ENCODE measurements around the gene PCDHGA9. TPM values are rescaled to one million over a fixed set of nuclear protein-coding genes. Genes with fewer than 3 reads are reported as not detected.
"Not testable (repeated sequence)": the region's sequence is repeated elsewhere in the genome, so short reads cannot be mapped to it uniquely, and the experiment has no call there.

Gene PCDHGA9
- polyA plus RNA-seq, 3 donors from 2014 or later, result 0.04 TPM; not detected in 2

DNA sequence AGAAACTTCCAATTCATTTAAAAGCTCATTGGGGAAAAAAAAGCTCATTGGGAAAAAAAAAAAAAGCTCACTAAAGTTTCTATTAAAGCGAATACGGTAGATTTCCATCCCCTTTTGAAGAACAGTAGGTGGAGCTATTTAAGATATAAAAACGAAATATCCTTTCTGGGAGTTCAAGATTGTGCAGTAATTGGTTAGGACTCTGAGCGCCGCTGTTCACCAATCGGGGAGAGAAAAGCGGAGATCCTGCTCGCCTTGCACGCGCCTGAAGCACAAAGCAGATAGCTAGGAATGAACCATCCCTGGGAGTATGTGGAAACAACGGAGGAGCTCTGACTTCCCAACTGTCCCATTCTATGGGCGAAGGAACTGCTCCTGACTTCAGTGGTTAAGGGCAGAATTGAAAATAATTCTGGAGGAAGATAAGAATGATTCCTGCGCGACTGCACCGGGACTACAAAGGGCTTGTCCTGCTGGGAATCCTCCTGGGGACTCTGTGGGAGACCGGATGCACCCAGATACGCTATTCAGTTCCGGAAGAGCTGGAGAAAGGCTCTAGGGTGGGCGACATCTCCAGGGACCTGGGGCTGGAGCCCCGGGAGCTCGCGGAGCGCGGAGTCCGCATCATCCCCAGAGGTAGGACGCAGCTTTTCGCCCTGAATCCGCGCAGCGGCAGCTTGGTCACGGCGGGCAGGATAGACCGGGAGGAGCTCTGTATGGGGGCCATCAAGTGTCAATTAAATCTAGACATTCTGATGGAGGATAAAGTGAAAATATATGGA lies 27.9 kb downstream of the PCDHGA9 start, which contains the start of gene PCDHGA12:
Gene PCDHGA12, plus strand, starts transcription at position 176 of the 782 bp plus-strand sequence. Its CDS starts 253 bp downstream, at position 429.
- Mint-ChIP-seq H3K9me3 (peaks cover 12 to 40% (median 27%) of the 10 kb centered on the region in 6 donors), H3K4me1 (peaks cover 19 to 22% of the 10 kb centered on the region in 2 donors), H3K27ac (peak within 1 kb of the TSS in 3 of 6 donors; percentile 32 to 63 (median 57)), H3K4me3 (peak within 1 kb of the TSS; percentile 72 to 89 (median 78)), H3K36me3 (peaks cover 5 to 14% (median 11%) of the 10 kb centered on the region in 3 donors), H3K27me3 (ENCODE audit: low read depth in 3 of 3) (peaks cover 32 to 49% (median 36%) of the 10 kb centered on the region in 3 donors)
- DNase-seq, result peak in 2 of 3 donors; percentile 22 to 42

DNA sequence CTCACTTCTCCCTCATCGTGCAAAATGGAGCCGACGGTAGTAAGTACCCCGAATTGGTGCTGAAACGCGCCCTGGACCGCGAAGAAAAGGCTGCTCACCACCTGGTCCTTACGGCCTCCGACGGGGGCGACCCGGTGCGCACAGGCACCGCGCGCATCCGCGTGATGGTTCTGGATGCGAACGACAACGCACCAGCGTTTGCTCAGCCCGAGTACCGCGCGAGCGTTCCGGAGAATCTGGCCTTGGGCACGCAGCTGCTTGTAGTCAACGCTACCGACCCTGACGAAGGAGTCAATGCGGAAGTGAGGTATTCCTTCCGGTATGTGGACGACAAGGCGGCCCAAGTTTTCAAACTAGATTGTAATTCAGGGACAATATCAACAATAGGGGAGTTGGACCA lies 28.7 kb downstream of the PCDHGA9 start:
- Mint-ChIP-seq H3K27ac (peak overlapping the region in 1 of 6 donors; percentile 57), H3K9me3 (peaks cover 12 to 40% (median 27%) of the 10 kb centered on the region in 6 donors), H3K4me3 (peak overlapping the region; percentile 72 to 89 (median 78)), H3K27me3 (ENCODE audit: low read depth in 3 of 3) (peaks cover 32 to 45% (median 36%) of the 10 kb centered on the region in 3 donors), H3K4me1 (peaks cover 19 to 22% of the 10 kb centered on the region in 2 donors), H3K36me3 (peaks cover 5 to 14% (median 11%) of the 10 kb centered on the region in 3 donors)
- peak in 1 of 3 donors; percentile 12 for DNase-seq

DNA sequence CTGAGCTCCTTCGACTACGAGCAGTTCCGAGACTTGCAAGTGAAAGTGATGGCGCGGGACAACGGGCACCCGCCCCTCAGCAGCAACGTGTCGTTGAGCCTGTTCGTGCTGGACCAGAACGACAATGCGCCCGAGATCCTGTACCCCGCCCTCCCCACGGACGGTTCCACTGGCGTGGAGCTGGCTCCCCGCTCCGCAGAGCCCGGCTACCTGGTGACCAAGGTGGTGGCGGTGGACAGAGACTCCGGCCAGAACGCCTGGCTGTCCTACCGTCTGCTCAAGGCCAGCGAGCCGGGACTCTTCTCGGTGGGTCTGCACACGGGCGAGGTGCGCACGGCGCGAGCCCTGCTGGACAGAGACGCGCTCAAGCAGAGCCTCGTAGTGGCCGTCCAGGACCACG lies 29.7 kb downstream of the PCDHGA9 start:
- peaks cover 5 to 14% (median 11%) of the 10 kb centered on the region in 3 donors for H3K36me3 Mint-ChIP-seq
- peaks cover 12 to 34% (median 27%) of the 10 kb centered on the region in 6 donors for H3K9me3 Mint-ChIP-seq
- H3K27me3 Mint-ChIP-seq (ENCODE audit: low read depth in 3 of 3), result peaks cover 28 to 38% (median 36%) of the 10 kb centered on the region in 3 donors
- peaks cover 19 to 22% of the 10 kb centered on the region in 2 donors for H3K4me1 Mint-ChIP-seq
- not testable (repeated sequence) for H3K27ac Mint-ChIP-seq, DNase-seq
- H3K4me3 Mint-ChIP-seq, result peak overlapping the region in 4 of 5 donors; percentile 48 to 84 (median 66)

DNA sequence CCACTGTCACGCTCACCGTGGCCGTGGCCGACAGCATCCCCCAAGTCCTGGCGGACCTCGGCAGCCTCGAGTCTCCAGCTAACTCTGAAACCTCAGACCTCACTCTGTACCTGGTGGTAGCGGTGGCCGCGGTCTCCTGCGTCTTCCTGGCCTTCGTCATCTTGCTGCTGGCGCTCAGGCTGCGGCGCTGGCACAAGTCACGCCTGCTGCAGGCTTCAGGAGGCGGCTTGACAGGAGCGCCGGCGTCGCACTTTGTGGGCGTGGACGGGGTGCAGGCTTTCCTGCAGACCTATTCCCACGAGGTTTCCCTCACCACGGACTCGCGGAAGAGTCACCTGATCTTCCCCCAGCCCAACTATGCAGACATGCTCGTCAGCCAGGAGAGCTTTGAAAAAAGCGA lies 30.1 kb downstream of the PCDHGA9 start:
- H3K27me3 Mint-ChIP-seq (ENCODE audit: low read depth in 3 of 3), result peaks cover 28 to 39% (median 37%) of the 10 kb centered on the region in 3 donors
- H3K9me3 Mint-ChIP-seq, result peaks cover 12 to 34% (median 27%) of the 10 kb centered on the region in 6 donors
- not testable (repeated sequence) for H3K4me3 Mint-ChIP-seq, DNase-seq, H3K27ac Mint-ChIP-seq
- H3K36me3 Mint-ChIP-seq, result peaks cover 5 to 14% (median 11%) of the 10 kb centered on the region in 3 donors
- H3K4me1 Mint-ChIP-seq, result peaks cover 19 to 22% of the 10 kb centered on the region in 2 donors

DNA sequence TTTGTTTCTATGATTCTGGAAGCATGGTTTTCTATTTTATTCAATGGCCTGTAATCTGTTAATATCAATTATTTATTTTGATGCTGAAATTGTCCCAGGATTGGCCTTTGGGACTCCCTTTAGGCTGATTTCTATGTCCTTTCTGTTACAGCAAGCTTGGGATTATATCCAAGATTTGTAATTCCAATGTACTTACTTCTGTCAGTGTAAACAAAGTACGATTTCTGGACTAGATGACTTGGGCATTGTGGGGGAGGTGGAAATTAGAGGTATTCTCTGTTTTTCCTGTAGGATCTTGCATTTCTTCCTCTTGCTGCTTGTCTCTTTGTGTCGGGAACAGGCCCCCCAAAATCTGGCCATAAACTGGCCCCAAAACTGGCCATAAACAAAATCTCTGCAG lies 31.4 kb downstream of the PCDHGA9 start:
- Mint-ChIP-seq H3K27ac (no peak overlapping the region), H3K9me3 (peaks cover 12 to 33% (median 23%) of the 10 kb centered on the region in 6 donors), H3K36me3 (peaks cover 0 to 11% (median 8%) of the 10 kb centered on the region in 3 donors), H3K4me1 (peaks cover 19 to 22% of the 10 kb centered on the region in 2 donors), H3K4me3 (no peak overlapping the region), H3K27me3 (ENCODE audit: low read depth in 3 of 3) (peaks cover 23 to 39% (median 36%) of the 10 kb centered on the region in 3 donors)
- DNase-seq, result no peak

DNA sequence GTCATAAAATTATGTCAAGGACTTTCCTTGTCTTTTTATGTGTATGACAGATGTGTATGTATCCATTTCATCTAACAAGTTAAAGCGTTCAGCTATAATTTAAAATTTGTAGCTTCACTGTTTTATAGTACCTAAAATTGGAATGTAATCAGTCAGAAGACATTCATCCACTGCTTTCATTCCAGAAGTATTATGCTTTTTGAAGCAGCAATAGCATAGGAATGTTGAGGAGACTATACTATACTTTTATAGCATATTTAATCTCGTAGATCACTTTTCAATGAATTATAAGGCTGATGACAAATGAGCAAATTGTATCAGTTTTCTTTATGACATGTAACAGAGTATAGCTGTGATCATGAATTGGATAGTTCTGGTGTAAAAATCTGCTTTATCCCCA lies 34.6 kb downstream of the PCDHGA9 start:
- peaks cover under 1 to 1% of the 10 kb centered on the region in 2 donors for H3K4me1 Mint-ChIP-seq
- H3K4me3 Mint-ChIP-seq, result no peak overlapping the region
- peaks cover 2 to 12% (median 6%) of the 10 kb centered on the region in 6 donors for H3K9me3 Mint-ChIP-seq
- no peak for DNase-seq
- H3K36me3 Mint-ChIP-seq, result peaks cover 0 to 3% (median 0%) of the 10 kb centered on the region in 3 donors
- no peak overlapping the region for H3K27ac Mint-ChIP-seq
- H3K27me3 Mint-ChIP-seq (ENCODE audit: low read depth in 3 of 3), result peaks cover 4 to 19% (median 18%) of the 10 kb centered on the region in 3 donors

DNA sequence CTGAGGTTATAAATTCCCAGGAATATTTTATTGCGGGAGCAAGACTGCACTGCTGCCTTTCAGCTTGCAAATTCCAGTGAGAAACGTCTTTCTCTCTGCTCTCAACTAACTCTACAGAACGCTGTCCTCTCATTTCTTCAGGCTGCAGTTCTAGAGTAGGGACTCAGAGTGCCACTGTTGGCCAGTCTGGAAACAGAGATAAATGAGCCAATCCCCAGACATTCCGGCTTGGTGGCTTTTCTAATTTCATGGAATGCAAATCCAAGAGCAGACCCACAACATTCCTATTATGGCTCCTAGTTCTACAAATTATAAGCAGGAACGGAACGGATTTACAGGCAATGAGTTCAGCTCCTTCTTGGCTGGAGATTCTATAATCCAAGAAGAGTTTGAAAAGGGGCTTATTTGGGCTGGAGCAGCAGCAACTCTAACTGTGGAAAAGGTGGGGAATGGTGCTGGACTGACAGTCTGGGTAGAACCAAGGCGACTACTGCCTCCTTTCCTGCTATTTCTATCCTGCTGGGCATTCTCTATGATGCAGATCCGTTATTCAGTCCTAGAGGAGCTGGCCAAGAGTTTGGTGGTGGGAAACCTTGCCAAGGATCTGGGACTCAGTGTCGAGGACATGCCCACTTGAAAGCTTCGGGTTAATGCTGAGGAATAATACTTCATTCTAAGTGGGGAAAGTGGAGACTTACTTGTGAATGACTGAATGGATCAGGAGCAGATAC lies 37.0 kb downstream of the PCDHGA9 start:
- H3K4me1 Mint-ChIP-seq, result no peaks in the 10 kb centered on the region
- DNase-seq, result no peak

DNA sequence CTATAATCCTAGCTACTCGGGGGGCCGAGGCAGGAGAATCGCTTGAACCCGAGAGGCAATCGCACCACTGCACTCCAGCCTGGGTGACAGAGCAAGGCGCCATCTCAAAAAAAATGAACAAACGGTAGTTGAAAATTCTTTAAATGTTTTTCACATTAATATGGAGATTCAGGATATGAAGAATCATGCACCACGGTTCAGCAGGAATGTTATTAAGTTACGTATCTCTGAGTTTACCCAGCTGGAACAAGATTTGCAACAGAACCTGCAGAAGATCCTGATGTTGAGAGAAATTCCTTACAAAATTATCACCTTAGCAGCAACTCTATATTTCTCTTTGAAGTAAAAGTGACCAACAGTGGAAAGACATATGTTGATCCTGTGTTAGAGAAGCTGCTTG lies 37.8 kb downstream of the PCDHGA9 start:
- H3K4me1 Mint-ChIP-seq, result no peaks in the 10 kb centered on the region
- H3K9me3 Mint-ChIP-seq, result peaks cover 0 to 2% (median 0%) of the 10 kb centered on the region in 6 donors
- peaks cover 0 to 9% (median 5%) of the 10 kb centered on the region in 3 donors for H3K27me3 Mint-ChIP-seq (ENCODE audit: low read depth in 3 of 3)
- no peak overlapping the region for H3K27ac Mint-ChIP-seq
- H3K4me3 Mint-ChIP-seq, result no peak overlapping the region
- no peak for DNase-seq
- no peaks in the 10 kb centered on the region for H3K36me3 Mint-ChIP-seq

More for the DNA sequence above, 37.0 kb downstream of the PCDHGA9 start:
- Mint-ChIP-seq H3K27me3 (ENCODE audit: low read depth in 3 of 3) (peaks cover 0 to 9% (median 6%) of the 10 kb centered on the region in 3 donors), H3K36me3 (no peaks in the 10 kb centered on the region), H3K9me3 (peaks cover 0 to under 1% (median 0%) of the 10 kb centered on the region in 6 donors), H3K4me3 (no peak overlapping the region), H3K27ac (no peak overlapping the region)

DNA sequence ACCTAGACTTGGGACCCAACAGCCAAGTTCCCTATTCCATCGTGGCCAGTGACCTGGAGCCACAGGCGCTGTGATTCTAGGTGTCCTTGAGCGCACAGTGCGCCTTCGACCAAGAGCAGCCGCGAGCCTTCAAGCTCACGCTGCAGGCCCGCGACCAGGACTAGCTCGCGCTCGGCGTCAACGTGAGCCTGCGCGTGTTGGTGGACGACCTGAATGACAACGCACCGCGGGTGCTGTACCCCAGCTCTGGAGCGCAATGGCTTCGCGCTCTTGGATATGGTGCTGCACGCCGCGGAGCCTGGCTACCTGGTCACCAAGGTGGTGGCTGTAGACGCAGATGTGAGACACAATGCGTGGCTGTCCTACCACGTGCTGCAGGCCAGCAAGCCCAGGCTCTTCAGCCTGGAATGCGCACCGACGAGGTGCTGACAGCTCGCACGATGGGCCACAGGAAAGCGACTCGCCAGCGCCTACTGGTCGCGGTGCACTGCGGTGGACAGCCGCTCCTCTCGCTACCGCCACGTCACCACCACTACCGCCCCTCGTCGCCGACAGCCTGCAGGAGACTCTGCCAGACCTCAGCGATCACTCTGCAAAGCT lies 39.1 kb downstream of the PCDHGA9 start:
- DNase-seq, result no peak
- no peaks in the 10 kb centered on the region for H3K4me1 Mint-ChIP-seq
- no peak overlapping the region for H3K4me3 Mint-ChIP-seq
- no peak overlapping the region for H3K27ac Mint-ChIP-seq
- H3K9me3 Mint-ChIP-seq, result peaks cover 0 to 2% (median 0%) of the 10 kb centered on the region in 6 donors
- H3K27me3 Mint-ChIP-seq (ENCODE audit: low read depth in 3 of 3), result peaks cover 0 to 9% (median 6%) of the 10 kb centered on the region in 3 donors
- no peaks in the 10 kb centered on the region for H3K36me3 Mint-ChIP-seq

Other genes starting within 250 kb of the PCDHGA9 start
- gene PCDHB7, start 230.1 kb upstream of the PCDHGA9 start, polyA plus RNA-seq, result not detected
- not detected for gene PCDHB8, start 225.0 kb upstream of the PCDHGA9 start, polyA plus RNA-seq
- not detected for gene PCDHB16, start 220.4 kb upstream of the PCDHGA9 start, polyA plus RNA-seq
- not detected for gene PCDHB9, start 215.6 kb upstream of the PCDHGA9 start, polyA plus RNA-seq
- gene PCDHB10, start 210.4 kb upstream of the PCDHGA9 start, polyA plus RNA-seq, result not detected
- gene PCDHB11, start 203.2 kb upstream of the PCDHGA9 start, polyA plus RNA-seq, result not detected
- gene PCDHB12, start 194.1 kb upstream of the PCDHGA9 start, polyA plus RNA-seq, result not detected
- not detected for gene PCDHB13, start 188.9 kb upstream of the PCDHGA9 start, polyA plus RNA-seq
- not detected for gene PCDHB14, start 179.4 kb upstream of the PCDHGA9 start, polyA plus RNA-seq
- under 1 TPM in 1 of 3 donors, not detected in 2; 0.16 TPM for gene PCDHB15, start 157.4 kb upstream of the PCDHGA9 start, polyA plus RNA-seq
- not detected for gene SLC25A2, start 98.7 kb upstream of the PCDHGA9 start, polyA plus RNA-seq
- 100 to 1,000 TPM; 136 to 191 (median 151) TPM for gene TAF7, start 82.0 kb upstream of the PCDHGA9 start, polyA plus RNA-seq
- not detected for gene PCDHGA1, start 72.3 kb upstream of the PCDHGA9 start, polyA plus RNA-seq
- not detected for gene PCDHGA2, start 64.0 kb upstream of the PCDHGA9 start, polyA plus RNA-seq
- gene PCDHGA3, start 58.9 kb upstream of the PCDHGA9 start, polyA plus RNA-seq, result under 1 TPM in 1 of 3 donors, not detected in 2; 0.11 TPM
- not detected for gene PCDHGB1, start 52.7 kb upstream of the PCDHGA9 start, polyA plus RNA-seq
- gene PCDHGA4, start 47.8 kb upstream of the PCDHGA9 start, polyA plus RNA-seq, result under 1 TPM in 2 of 3 donors, not detected in 1; 0.10 to 0.11 TPM
- gene PCDHGB2, start 42.8 kb upstream of the PCDHGA9 start, polyA plus RNA-seq, result not detected
- not detected for gene PCDHGA5, start 38.6 kb upstream of the PCDHGA9 start, polyA plus RNA-seq
- gene PCDHGB3, start 32.5 kb upstream of the PCDHGA9 start, polyA plus RNA-seq, result under 1 TPM in 2 of 3 donors, not detected in 1; 0.06 to 0.15 TPM
- not detected for gene PCDHGA6, start 28.9 kb upstream of the PCDHGA9 start, polyA plus RNA-seq
- not detected for gene PCDHGA7, start 20.0 kb upstream of the PCDHGA9 start, polyA plus RNA-seq
- gene PCDHGB4, start 15.1 kb upstream of the PCDHGA9 start, polyA plus RNA-seq, result under 1 TPM in 1 of 3 donors, not detected in 2; 0.13 TPM
- gene PCDHGA8, start 10.1 kb upstream of the PCDHGA9 start, polyA plus RNA-seq, result under 1 TPM in 1 of 3 donors, not detected in 2; 0.07 TPM
- 1 to 10 TPM in 2 of 3 donors, under 1 TPM in 1; 0.36 to 2.1 (median 2.0) TPM for gene PCDHGB5, start 4.8 kb upstream of the PCDHGA9 start, polyA plus RNA-seq
- gene PCDHGB6, start 5.2 kb downstream of the PCDHGA9 start, polyA plus RNA-seq, result 1 to 10 TPM in 1 of 3 donors, under 1 TPM in 1, not detected in 1; 0.38 to 1.9 TPM
- gene PCDHGA10, start 10.2 kb downstream of the PCDHGA9 start, polyA plus RNA-seq, result under 1 TPM in 1 of 3 donors, not detected in 2; 0.43 TPM
- under 1 TPM in 1 of 3 donors, not detected in 2; 0.13 TPM for gene PCDHGB7, start 14.9 kb downstream of the PCDHGA9 start, polyA plus RNA-seq
- gene PCDHGA11, start 18.3 kb downstream of the PCDHGA9 start, polyA plus RNA-seq, result under 1 TPM in 1 of 3 donors, not detected in 2; 0.11 TPM
- under 1 TPM in 1 of 3 donors, not detected in 2; 0.25 TPM for gene PCDHGA12, start 27.7 kb downstream of the PCDHGA9 start, polyA plus RNA-seq
- gene PCDHGC3, start 73.2 kb downstream of the PCDHGA9 start, polyA plus RNA-seq, result 1 to 10 TPM in 1 of 3 donors, under 1 TPM in 2; 0.63 to 1.3 (median 0.77) TPM
- not detected for gene PCDHGC4, start 82.3 kb downstream of the PCDHGA9 start, polyA plus RNA-seq
- not detected for gene PCDHGC5, start 86.3 kb downstream of the PCDHGA9 start, polyA plus RNA-seq
- gene DIAPH1, start 216.2 kb downstream of the PCDHGA9 start, polyA plus RNA-seq, result 100 to 1,000 TPM; 108 to 187 (median 123) TPM
- 100 to 1,000 TPM in 1 of 3 donors, 10 to 100 TPM in 2; 71.5 to 140 (median 80.6) TPM for gene HDAC3, start 234.1 kb downstream of the PCDHGA9 start, polyA plus RNA-seq
- gene RELL2, start 234.2 kb downstream of the PCDHGA9 start, polyA plus RNA-seq, result 1 to 10 TPM; 1.0 to 3.1 (median 1.5) TPM
- 10 to 100 TPM in 2 of 3 donors, 1 to 10 TPM in 1; 5.9 to 14.7 (median 10.9) TPM for gene FCHSD1, start 248.6 kb downstream of the PCDHGA9 start, polyA plus RNA-seq

Data from immature natural killer cell (primary cell).